Ammon's horn (tissue), 1 donor: ENCODE results near the gene SMR3B.
A peak's percentile ranks its signal among the peaks of the same experiment; 100 is the strongest.

ENCODE experiments used
- DNase-seq: peaks from one replicate; pipeline ENCODE4 v3.0.0-alpha.2; 2016; ENCODE audit warnings: low spot score

The SMR3B gene

GRCh38 chr4:70382691-70383181 is at the start of gene SMR3B:
Gene SMR3B (plus strand): TSS chr4:70383131. CDS start chr4:70384511, 1,380 bp downstream.
- no peak for DNase-seq

GRCh38 chr4:70334681-70335080 is 48.2 kb upstream of the SMR3B start, which contains the start of gene CABS1:
Gene CABS1 (plus strand): TSS chr4:70334981. CDS start chr4:70335040, 59 bp downstream.
- no peak for DNase-seq

GRCh38 chr4:70336043-70336442 is 46.9 kb upstream of the SMR3B start:
- DNase-seq: no peak

GRCh38 chr4:70337886-70338420 is 45.0 kb upstream of the SMR3B start:
- no peak for DNase-seq

- no peak for DNase-seq
Measured at GRCh38 chr4:70356185-70356584, 26.7 kb upstream of the SMR3B start.

- DNase-seq: no peak
Measured at GRCh38 chr4:70359115-70359661, 23.7 kb upstream of the SMR3B start.

- DNase-seq: no peak
Measured at GRCh38 chr4:70360460-70360859, 22.5 kb upstream of the SMR3B start, which contains the start of gene SMR3A. Gene SMR3A (plus strand): TSS chr4:70360760. CDS start chr4:70362116, 1,356 bp downstream.

GRCh38 chr4:70364002-70364401 is 18.9 kb upstream of the SMR3B start:
- DNase-seq: no peak

GRCh38 chr4:70365479-70365878 is 17.5 kb upstream of the SMR3B start:
- DNase-seq: no peak

- no peak for DNase-seq
Measured at GRCh38 chr4:70367813-70368212, 15.1 kb upstream of the SMR3B start.

GRCh38 chr4:70371987-70372386 is 10.9 kb upstream of the SMR3B start:
- DNase-seq: no peak

- DNase-seq: no peak
Measured at GRCh38 chr4:70372760-70373159, 10.2 kb upstream of the SMR3B start.

GRCh38 chr4:70380578-70380977 is 2.4 kb upstream of the SMR3B start:
- no peak for DNase-seq

GRCh38 chr4:70392057-70392776 is 9.3 kb downstream of the SMR3B start:
- no peak for DNase-seq

- DNase-seq: no peak
Measured at GRCh38 chr4:70397580-70397979, 14.6 kb downstream of the SMR3B start, which contains the start of gene OPRPN. Gene OPRPN (plus strand): TSS chr4:70397940. CDS start chr4:70399286, 1,346 bp downstream.

- DNase-seq: no peak
Measured at GRCh38 chr4:70399319-70399718, 16.4 kb downstream of the SMR3B start.

- DNase-seq: no peak
Measured at GRCh38 chr4:70402762-70403161, 19.8 kb downstream of the SMR3B start.

GRCh38 chr4:70405765-70406164 is 22.8 kb downstream of the SMR3B start:
- DNase-seq: no peak

- DNase-seq: peak; percentile 5
Measured at GRCh38 chr4:70425306-70425705, 42.4 kb downstream of the SMR3B start.

GRCh38 chr4:70426789-70427188 is 43.9 kb downstream of the SMR3B start:
- no peak for DNase-seq

- DNase-seq: no peak
Measured at GRCh38 chr4:70437197-70437596, 54.3 kb downstream of the SMR3B start.
